GM18873 (cell line): Measurements from ENCODE around the gene SPATA3.

Experiments used
- ATAC-seq: cut with Tn5 transposase; IDR thresholded peaks from one replicate; pipeline ENCODE4 v1.9.1; 2021; ENCODE audit warnings: mild to moderate bottlenecking, moderate library complexity, moderate number of reproducible peaks; ENCODE audit not compliant: unreplicated experiment, low FRiP score

SPATA3 gene

DNA sequence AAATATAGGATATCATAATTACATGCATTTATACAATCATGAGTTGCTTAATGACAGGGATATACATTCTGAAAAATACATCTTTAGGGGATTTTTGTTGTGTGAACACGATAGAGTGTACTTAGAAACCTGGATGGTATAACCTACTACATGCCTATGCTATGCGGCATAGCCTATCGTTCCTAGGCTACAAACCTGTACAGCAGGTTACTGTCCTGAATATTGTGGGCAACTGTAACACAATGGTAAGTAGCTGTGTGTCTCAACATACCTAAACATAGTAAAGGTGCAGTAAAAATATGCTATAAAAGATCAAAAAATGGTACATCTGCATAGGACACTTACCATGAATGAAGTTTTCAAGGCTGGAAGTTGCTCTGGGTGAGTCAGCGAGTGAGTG lies 47.9 kb downstream of the SPATA3 start:
- ATAC-seq: no peak

DNA sequence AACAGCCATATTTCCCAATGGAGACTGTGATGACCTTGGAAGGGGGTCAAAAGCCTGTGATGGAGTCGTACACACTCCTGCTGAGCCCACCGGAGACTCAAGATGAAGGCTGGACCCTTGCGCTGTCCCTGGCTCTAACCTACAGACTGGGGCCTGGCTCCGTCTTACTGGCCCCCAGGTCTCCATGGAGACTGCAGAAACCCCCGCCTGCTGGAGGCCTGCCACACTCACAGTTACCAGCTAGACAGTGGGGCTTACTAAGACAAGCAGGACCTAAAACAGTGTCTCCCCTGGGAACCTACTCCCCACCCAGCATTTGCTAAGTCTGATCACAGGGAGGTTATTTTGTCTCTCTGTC lies 51.0 kb downstream of the SPATA3 start:
- no peak for ATAC-seq

DNA sequence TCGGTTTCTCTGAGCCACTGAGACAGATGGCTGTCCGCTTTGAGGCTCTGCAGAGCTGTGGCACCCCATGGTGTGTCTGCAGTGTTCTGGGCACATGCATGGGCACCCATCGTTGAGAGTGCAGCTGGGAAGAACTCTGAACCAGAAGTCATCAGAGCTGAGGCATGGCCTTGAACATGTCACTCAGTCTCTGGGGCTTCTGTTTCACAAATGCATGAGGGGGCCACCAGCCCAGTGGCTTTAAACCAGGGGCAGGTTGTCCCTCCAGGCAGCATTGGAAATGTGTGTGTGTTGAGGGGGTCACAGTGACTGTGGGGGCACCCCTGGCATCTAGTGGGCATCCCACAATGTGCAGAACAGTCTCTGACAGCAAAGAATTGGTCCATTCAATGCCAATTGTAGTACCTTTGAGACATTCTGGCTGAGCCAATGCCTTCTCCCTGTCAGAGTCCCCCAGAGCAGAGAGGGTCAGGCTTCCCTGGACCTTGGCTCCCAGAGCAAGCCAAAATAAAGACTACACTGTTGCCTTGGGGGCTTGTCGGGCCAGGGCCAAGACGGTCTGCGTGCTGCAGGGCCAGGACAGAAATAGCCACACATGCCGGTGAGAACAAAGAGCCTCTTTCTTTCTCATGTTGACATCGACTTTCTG lies 51.5 kb downstream of the SPATA3 start:
- no peak for ATAC-seq

DNA sequence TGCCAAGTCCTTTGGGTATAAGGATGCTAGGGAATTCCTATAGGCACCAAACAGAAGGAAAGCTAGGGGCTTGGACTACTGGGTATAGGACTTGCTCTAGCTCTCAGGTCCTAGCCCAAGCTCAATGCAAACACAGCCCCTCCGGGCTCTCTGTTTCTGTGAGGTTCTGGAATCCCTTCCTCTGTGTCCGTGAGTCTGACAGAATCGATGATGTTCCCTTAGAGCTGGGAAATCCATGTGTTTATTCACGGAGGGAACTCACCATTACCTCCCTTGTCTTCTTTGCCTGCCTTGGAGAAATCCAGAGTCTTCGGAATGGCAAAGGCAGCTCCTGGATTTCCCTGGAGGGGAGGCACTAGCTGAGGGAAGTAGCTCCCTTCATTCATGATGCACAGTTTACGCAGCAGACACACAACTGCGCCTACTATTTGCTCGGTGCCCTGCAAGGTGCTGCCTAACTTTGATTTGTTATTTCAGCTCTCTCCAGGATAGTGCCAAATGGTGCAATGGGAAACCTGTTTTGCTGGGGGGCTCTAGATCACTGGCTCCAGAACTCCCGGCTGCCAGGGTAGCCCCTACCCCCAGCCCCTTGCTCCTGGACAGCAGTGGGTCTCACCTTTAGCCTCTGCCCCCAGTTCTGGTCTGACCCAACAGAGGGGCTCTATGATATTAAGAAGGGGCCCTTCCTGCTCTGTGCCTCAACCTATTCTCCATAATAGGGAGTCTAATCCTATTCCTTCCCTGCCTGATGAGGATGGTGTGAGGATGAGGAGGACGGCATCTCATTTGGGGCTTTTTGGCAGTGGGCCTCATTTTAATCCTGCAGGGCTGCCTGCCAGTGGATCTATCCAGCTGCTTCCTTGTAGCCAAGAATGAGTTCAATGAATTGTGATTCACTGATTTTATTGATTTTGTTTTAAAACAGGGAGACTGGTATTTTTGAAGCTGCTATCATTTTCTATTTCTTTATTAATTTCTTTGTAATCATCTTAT lies 52.3 kb downstream of the SPATA3 start:
- no peak for ATAC-seq

DNA sequence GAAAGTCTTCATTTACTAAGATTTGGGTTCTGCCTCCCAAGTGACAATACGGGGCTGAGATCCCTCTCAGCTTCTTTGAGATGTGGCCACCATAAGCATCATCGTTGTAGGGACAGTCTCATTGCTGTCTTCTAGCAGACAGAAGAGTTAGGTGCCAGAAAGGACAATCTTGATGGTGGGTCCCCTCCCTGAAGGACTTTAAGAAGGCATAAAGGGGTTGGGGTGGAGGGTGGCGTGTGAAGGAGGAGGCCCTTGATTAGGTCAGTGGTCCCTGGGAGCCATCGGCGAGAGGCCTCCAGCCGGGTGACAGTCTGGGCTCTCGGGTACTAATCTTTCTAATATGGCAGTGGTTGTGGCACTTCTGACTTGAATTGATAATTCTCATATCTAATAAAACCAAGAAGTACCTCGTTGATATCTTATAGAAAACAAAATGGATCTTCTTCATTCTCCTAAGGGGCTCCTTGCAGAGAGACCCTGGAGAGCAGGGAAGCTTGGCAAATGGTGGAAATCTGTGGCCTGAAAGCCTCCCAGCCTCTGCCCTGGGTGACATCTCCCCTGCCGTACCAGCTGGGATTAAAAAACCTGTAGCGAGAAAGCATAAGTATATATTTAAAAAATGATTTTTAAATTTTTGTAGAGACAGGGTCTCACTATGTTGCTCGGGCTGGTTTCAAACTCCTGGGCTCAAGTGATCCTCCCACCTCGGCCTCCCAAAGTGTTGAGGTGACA lies 53.5 kb downstream of the SPATA3 start:
- ATAC-seq: no peak

DNA sequence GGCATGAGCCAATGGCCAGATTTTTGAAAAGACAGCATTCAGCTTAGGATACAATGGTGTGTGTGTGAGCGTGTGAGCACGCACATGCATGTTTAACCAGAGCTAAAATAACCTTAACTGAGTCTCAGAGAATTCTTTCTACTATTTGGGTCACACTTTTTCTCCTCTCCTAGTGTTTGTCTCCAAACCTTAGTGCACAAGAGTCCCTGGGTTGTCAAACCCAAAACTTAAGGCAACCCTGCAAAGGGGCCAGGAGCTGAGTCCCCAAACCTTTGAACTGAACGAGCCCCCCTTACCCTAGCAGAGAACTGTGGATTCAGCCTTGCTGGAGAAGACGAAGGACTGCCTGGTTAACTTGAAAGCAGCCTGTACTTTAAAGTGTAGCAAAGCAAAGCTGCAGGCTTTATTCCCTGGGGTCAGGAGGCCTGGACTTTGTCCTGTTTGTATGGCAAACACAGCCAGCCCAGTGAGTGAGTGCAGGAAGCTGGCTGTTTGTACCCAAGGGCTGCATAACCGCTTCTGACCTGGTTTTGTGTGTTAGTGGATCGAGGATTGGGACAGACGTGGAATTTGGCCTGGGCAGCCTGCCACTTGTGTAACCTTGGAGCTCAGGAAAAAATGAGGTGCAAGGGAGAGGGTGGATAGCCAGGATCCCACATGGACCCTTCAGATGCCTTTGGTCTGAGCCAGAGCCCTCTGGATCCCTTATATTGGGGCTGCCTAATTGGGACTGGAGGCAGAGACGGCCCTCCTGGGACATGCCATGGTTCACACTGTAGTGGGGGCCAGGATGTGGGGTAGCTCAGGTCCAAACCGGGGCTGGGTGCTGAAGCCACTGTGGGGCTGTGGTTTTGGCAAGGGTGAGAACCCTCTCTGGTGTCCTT lies 54.3 kb downstream of the SPATA3 start:
- ATAC-seq: no peak

DNA sequence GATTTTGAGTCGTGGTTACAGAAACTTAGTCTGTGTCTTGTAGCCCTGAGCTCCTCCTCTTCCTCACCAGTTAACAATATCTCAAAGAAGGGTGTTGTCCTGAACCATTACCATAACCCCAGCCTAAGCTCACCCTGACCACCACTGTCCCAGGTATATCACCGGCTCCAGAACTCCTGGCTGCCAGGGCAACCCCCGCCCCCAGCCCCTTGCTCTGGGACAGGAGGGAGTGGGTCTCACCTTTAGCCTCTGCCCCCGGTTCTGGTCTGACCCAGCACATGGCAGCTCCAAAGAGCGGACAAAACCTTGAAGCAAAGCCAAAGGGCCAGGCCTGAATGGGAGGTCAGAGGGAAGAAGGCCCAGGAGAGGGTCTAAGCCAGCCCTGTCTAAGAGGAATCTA lies 55.2 kb downstream of the SPATA3 start:
- no peak for ATAC-seq

DNA sequence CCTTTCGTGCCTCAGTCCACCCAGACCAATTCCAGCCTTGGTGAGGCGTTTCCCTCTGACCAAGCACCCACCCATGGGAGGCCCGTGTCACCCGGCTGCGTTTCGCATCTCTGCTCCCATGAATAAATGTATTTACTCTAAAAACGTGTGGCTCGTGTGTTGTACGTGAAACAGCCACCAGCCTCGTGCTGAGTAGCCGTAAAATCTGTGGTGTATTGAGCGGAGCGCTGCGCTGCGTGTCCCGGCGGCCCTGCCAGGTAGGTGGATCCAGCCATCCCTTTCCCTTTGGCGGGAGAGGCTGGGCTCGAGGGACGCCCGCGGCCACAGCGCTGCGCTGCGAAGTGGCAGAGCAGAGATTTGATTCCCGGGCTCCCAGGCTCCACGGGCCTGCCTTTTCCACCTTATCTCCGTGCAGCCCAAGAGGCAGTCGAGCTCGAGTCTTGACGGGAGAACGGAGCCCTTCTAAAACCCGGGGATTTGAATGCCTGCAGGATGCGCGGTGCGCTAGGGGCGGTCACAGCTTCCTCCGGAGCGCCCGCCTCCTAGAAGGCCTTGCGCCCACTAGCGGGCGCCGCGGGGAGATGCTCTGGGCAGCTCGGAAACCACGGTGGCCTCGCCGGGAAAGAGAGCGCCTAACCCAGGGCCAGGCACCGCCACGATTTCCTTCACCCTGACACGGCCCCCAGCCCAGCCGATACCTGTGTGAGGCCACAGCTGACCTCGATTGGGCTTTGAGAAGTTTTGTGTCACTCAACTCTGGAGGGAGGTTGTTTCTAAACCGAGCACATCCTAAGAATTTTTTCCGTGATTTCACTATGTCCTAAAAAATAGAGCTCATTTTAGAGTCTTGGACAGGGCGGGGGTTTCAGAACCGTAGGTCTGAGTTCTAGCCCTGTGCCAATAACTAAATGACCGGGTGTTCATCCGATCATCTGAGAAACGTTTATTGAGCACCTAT lies 56.9 kb downstream of the SPATA3 start:
- peak; percentile 44 for ATAC-seq

DNA sequence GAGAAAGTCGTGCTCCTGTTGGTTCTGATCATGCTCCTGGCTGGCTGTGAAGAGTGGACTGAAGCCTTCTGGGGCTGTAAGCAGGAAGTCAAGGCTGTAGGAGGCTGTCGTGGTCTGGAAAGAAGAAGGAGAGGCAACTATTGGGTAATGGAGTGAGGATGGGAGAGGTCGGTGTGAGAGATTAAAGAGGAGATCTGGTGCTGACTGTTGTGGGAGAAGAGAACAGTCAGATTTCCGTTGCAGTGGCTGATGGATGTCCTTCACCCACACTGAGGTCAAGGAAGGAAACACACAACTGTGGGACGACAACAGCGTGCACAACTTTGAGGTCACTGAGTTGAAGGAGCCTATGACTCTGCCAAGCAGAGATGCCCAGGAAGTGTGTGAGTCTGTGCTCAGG lies 57.9 kb downstream of the SPATA3 start:
- no peak for ATAC-seq

DNA sequence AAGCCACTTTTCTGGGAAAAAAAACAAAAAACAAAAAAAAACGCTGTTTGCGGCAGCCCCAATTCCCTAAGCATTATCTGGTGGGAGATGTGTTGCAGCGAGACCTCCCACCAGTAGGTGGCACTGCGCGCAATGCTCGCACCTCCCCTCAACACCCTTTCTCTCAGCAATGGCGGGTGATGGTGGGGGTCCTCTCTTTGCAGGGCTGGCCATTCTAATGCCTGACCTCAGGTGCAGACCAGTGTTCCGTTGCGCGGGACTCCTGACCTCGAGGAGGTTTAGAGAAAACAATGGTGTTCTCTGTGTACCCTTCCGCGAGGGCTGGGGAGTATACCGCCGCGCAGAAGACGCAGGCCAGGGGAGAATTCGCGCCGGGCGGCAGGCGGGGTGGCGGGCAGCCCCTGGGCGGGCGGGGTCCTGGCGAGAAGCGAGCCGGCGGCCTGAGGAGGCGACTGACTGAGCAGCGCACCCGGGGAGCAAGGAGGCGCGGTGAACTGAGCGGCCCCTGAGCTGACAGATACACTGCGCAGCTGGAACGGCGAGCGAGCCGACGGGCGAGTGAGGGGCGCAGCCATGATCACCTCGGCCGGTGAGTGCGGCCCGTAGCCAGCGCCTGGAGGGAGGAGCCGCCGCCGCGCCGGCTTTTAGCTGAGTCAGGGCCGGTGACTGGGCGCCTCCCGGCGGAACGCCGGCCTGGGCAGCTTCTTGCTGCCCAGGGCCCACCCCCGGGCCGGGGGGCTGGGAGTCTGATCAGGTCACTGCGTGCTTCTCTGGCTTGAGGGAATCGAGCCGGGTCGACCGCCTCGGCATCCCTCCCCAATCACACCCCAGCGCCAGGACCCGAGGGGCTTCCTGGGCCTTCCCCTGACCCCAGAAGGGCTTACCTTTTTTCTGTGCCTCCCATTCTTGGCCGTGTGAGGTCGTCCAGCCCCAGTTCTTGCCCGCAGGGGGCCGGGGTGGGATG lies 60.8 kb downstream of the SPATA3 start, which contains the start of gene PSMD1:
Gene PSMD1, plus strand, starts transcription at position 415 of the 964 bp plus-strand sequence. Its CDS starts 159 bp downstream, at position 574.
- ATAC-seq: peak; percentile 56

DNA sequence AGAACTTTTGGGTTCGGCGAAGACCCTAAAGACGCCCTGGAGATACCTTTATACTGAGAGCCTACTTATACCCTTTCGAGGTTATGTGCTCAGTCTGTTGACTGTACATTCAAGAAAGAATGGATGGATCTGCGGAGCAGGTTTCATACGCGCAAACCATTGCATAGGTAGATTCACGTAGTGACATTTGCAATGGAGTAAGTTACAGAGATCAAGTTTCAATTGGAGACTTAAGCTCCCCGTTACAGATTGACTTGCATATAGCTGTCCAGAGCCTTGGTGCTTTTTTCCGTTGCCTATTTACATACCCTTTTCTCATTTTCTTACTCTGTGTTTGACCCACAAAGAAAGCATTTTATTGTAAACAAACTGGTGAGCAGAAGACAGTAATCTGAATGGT lies 61.7 kb downstream of the SPATA3 start:
- no peak for ATAC-seq
